Measurements from ENCODE around the gene RSPO3. TPM values are rescaled to one million over a fixed set of nuclear protein-coding genes. Genes with fewer than 3 reads are reported as not detected.
"Not testable (repeated sequence)": the region's sequence is repeated elsewhere in the genome, so short reads cannot be mapped to it uniquely, and the experiment has no call there.

RSPO3 gene
- total RNA-seq, 1 donor from 2014 or later, result 1.2 TPM

DNA sequence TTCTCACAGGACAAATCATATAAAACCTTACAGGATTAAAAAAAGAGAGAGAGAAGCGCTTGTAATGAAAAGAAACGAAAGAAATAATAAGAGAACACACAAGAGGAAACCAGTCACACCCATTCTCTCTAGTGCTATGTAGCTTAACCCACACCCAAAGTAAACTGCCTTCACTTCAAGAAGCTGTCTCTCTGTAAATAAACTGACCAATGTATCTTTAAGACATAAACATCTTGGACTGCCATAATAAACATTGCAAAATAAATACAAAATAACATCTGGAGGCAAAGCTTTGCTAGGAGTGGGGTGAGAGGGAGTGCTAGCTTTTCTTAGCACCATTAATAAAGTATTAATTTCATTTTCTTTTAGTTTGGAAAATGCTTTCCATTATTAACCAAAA is 86.6 kb downstream of the RSPO3 start:
- DNase-seq, result no peak

- DNase-seq, result no peak
These were observed 88.1 kb downstream of the RSPO3 start for GRCh38 chr6:127206531-127207095.

DNA sequence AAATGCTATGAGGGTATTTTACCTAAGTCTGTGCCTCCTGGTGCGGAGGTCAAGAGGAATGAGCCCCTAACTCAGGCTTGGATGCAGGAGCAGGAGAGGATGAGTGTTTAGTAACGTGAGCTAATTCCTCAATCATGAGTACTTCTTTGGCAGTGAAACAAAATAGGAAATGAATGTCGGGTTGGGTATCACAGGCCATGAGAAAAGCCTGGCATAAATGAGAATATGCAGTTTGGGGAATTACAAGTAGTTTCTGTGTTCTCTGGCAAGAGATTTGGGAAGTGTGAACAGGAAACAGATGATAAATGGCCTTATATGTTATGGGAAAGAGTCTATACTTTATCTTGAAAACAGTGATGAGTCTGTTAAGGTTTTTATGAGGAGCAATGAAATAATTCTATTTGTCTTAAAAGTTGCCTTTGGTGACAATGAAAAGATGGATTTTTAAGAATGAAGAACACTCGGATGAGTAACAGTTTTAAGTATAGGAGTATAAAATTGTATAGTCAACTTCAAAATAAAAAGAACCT is 89.2 kb downstream of the RSPO3 start:
- no peak for DNase-seq

- DNase-seq, result no peak
These were observed 92.3 kb downstream of the RSPO3 start for GRCh38 chr6:127210725-127211124.

DNA sequence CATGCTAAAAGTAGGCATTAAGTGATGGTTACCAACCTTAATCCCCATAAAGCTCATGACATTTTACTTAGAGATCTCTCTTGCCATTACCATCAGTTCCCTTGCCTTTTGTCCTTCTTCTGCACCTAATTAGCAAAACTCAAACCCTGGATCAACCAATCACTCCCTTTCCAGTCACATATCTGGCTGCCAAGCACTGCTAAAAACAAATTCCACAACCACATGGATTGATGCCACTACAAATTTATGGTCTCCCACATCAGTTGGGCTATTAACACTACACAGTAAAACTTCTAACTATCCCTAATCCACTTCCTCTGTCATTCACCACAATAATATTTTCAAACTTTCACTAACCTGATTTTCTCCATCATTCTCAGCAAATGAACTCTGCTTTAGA is 93.9 kb downstream of the RSPO3 start:
- no peak for DNase-seq

DNA sequence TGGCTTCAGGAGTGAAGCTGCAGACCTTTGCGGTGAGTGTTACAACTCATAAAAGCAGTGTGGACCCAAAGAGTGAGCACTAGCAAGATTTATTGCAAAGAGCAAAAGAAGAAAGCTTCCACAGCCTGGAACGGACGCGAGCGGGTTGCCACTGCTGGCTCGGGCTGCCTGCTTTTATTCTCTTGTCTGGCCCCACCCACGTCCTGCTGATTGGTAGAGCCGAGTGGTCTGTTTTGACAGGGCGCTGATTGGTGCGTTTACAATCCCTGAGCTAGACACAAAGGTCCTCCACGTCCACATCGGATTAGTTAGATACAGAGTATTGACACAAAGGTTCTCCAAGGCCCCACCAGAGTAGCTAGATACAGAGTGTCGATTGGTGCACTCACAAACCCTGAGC is 95.6 kb downstream of the RSPO3 start:
- not testable (repeated sequence) for DNase-seq

- not testable (repeated sequence) for DNase-seq
These were observed 96.1 kb downstream of the RSPO3 start for GRCh38 chr6:127214531-127214930.

GRCh38 chr6:127215931-127216330 is 97.5 kb downstream of the RSPO3 start:
- DNase-seq, result no peak

DNA sequence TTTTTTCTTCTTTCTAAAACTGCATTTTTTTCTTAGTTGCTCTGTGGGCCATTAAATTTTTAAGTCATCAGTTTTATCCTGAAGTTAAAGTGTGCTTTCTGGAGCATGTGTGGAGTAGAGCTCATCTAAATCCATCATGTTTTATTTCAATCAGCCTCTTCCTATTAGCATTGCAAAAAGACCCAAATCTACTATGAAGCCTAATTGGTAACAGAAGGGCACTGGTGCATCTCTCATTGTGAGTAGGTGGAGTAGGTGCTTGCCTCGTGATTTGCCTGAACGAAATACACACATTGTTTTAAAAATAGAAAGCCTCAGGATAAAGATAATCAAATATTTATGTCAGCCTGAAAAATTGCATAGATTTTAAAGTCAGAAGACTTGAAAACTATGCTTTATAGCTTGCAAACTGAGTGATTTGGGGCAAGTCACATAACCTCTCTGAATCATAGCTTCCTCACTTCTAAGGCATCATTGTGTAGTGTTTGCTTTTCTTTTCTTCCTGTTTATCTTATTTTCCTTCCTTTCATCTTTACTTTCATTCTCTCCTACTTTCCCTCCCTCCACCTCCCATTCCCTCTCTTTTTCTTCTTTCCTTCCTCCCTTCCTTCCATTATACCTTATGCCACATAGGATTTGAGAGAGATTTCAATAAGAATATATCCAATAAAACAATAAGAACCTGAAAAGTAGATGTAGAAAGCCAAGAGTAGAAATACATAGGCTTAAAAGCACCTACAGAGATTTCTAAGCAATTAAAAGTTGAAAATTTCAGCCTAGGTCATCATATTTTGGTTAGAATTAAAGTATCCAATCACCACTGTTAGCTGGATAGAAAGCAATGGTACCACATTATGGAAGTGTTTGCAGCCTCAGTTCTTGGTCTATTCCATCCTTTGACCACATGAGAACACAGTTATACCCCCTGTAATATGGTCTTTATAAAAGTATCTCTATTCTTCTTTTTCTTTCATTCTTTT is 98.6 kb downstream of the RSPO3 start:
- no peak for DNase-seq

GRCh38 chr6:127219869-127220268 is 101.4 kb downstream of the RSPO3 start:
- no peak for DNase-seq

DNA sequence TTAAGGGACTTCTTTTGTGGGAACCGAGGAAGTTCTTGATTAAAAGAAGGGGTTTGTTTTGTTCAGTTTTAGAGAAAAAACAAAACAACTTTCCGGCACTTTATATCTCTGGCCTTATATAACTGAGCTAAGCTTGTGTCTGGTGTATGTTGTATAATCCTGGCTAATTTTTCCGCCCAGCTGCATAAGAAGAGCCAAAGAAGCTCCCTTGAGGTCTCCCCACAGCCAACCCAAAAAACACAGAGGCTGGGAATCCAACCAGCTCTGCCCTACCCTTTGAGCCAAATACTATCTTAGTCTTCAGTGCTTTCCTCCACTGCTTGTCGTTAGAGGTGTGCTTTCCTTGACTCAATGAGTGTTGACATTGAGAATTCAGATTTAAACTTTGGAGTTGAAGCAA is 102.7 kb downstream of the RSPO3 start:
- DNase-seq, result peak; percentile 8

DNA sequence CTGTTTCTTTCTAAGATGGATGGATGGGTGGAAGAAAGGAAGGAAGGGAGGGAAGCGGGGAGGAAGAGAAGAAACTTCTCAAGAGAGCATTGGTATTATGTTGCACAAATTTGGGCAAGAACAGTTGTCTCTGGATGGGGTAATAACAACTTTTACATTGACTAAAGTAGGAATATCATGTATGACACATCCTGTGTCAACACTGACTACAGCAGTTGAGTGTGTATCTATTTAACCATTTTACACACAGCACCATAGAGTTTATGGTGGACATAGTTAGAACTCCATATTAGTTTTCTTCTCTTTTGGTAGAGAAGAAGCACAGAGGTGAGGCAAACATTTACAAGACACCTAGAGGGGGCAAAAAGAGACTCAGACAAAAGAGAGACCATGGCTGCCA is 103.9 kb downstream of the RSPO3 start:
- no peak for DNase-seq

GRCh38 chr6:127225497-127225896 is 107.0 kb downstream of the RSPO3 start:
- DNase-seq, result no peak

DNA sequence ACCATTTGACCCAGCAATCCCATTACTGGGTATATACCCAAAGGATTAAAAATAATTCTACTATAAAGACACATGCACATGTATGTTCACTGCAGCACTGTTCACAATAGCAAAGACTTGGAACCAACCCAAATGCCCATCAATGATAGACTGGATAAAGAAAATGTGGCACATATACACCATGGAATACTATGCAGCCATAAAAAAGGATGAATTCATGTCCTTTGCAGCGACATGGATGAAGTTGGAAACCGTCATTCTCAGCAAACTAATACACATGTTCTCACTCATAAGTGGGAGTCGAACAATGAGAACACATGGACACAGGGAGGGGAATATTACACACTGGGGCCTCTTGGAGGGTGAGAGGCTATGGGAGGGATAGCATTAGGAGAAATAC is 115.3 kb downstream of the RSPO3 start:
- DNase-seq, result not testable (repeated sequence)

DNA sequence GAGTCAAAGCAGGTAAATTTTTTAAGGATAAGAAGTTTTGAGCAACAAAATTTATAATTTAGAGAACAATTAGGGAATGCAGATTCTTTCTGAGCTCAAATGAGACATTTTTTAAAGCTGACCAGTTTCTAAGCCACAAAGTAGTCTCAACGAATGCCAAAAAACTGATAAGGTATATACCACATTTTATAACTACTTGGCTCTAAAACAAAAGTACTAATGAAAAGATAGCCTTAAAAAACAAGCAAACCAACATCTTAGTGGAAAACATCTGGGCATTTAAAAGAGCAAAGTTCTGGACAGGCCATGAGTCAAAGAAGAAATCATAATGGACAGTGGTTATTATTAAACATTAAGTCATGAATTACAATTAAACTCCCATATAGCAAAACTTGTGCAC is 125.0 kb downstream of the RSPO3 start:
- no peak for DNase-seq

Other genes with a start within 250 kb of the RSPO3 start
- 64.4 TPM for gene RNF146, start 148.2 kb downstream of the RSPO3 start, total RNA-seq
- 56.2 TPM for gene ECHDC1, start 224.9 kb downstream of the RSPO3 start, total RNA-seq

Measured in tongue (tissue), 2 donors.